GM23338 (cell line): Measurements from ENCODE around the gene EIF2A. TPM values are rescaled to one million over a fixed set of nuclear protein-coding genes. Genes with fewer than 3 reads are reported as not detected.

Experiments
- ATAC-seq: fragments of 200-7000 bp; cut with Tn5 transposase; 3 replicates; pipeline ENCODE4 v1.9.1; 2020
- DNase-seq: peaks from one replicate; pipeline ENCODE4 v3.0.0-alpha.2; 2015; ENCODE audit warnings: low spot score
- H2AFZ ChIP-seq: fragments of 200-600 bp; sonication (generic); 2 replicates; pipeline ENCODE4 v1.8.0; 2016; ENCODE audit warnings: antibody characterized with exemption, mild to moderate bottlenecking, moderate library complexity
- H3F3A ChIP-seq: fragments of 200-600 bp; sonication (generic); replicated peaks from 2 replicates; pipeline ENCODE4 v1.8.0; 2017; ENCODE audit warnings: antibody characterized with exemption, mixed run types, low read depth
- H3K27ac ChIP-seq: fragments of 200-600 bp; sonication (generic); 2 replicates; pipeline ENCODE4 v1.6.1; 2016; ENCODE audit warnings: low read depth
- H3K27me3 ChIP-seq: fragments of 200-600 bp; sonication (generic); 2 replicates; pipeline ENCODE4 v1.8.0; 2016; ENCODE audit warnings: mild to moderate bottlenecking, mixed run types, moderate library complexity; ENCODE audit not compliant: insufficient read depth
- H3K36me3 ChIP-seq: fragments of 200-600 bp; sonication (generic); 2 replicates; pipeline ENCODE4 v1.8.0; 2016; ENCODE audit warnings: mild to moderate bottlenecking; ENCODE audit not compliant: insufficient read depth
- H3K4me1 ChIP-seq: fragments of 200-600 bp; sonication (generic); 2 replicates; pipeline ENCODE4 v1.8.0; 2016; ENCODE audit warnings: mild to moderate bottlenecking, moderate library complexity; ENCODE audit not compliant: insufficient read depth
- H3K4me2 ChIP-seq: fragments of 200-600 bp; sonication (generic); 2 replicates; pipeline ENCODE4 v1.7.1; 2017; ENCODE audit warnings: mixed run types
- H3K4me3 ChIP-seq: fragments of 200-600 bp; sonication (generic); 2 replicates; pipeline ENCODE4 v1.6.1; 2016; ENCODE audit warnings: mixed run types
- H3K79me2 ChIP-seq: fragments of 200-600 bp; sonication (generic); replicated peaks from 2 replicates; pipeline ENCODE4 v1.8.0; 2017; ENCODE audit warnings: mild to moderate bottlenecking; ENCODE audit not compliant: insufficient read depth
- H3K9me2 ChIP-seq: fragments of 200-600 bp; sonication (generic); 2 replicates; pipeline ENCODE4 v1.8.0; 2017; ENCODE audit not compliant: insufficient read depth
- H4K20me1 ChIP-seq: fragments of 200-600 bp; sonication (generic); replicated peaks from 2 replicates; pipeline ENCODE4 v1.8.0; 2017; ENCODE audit warnings: mild to moderate bottlenecking; ENCODE audit not compliant: insufficient read depth
- H3K27ac Mint-ChIP-seq: 2 replicates; pipeline ENCODE4 v1.8.0; 2020; ENCODE audit warnings: inconsistent platforms, mild to moderate bottlenecking, moderate library complexity, mixed read lengths
- H3K27me3 Mint-ChIP-seq: 3 replicates; pipeline ENCODE4 v1.8.0; 2022; ENCODE audit warnings: low read depth, mild to moderate bottlenecking, moderate library complexity, mixed read lengths, inconsistent platforms; ENCODE audit not compliant: insufficient read depth, poor library complexity
- H3K36me3 Mint-ChIP-seq: 3 replicates; pipeline ENCODE4 v1.8.0; 2021; ENCODE audit warnings: low read depth, mild to moderate bottlenecking, inconsistent platforms, moderate library complexity, mixed read lengths
- H3K4me1 Mint-ChIP-seq: 3 replicates; pipeline ENCODE4 v1.8.0; 2020; ENCODE audit warnings: mild to moderate bottlenecking, inconsistent platforms, mixed read lengths
- H3K4me3 Mint-ChIP-seq: 3 replicates; pipeline ENCODE4 v1.8.0; 2021; ENCODE audit warnings: moderate library complexity, mild to moderate bottlenecking, inconsistent platforms, mixed read lengths
- H3K9me3 Mint-ChIP-seq: 3 replicates; pipeline ENCODE4 v1.8.0; 2020; ENCODE audit warnings: moderate library complexity, mild to moderate bottlenecking, inconsistent platforms, mixed read lengths
- CREB1 ChIP-seq: fragments of 250-450 bp; sonication (Bioruptor Pico); IDR thresholded peaks from 2 replicates; pipeline ENCODE4 v1.5.0; 2020; ENCODE audit warnings: low read depth, mild to moderate bottlenecking, moderate library complexity
- EZH2 ChIP-seq: fragments of 200-600 bp; sonication (generic); IDR thresholded peaks from one replicate; pipeline ENCODE4 v1.8.0; 2017; ENCODE audit warnings: antibody characterized with exemption, mild to moderate bottlenecking, low read depth; ENCODE audit not compliant: unreplicated experiment
- EZH2phosphoT487 ChIP-seq: fragments of 200-600 bp; sonication (generic); IDR thresholded peaks from one replicate; pipeline ENCODE4 v1.8.1; 2018; ENCODE audit warnings: antibody characterized with exemption; ENCODE audit not compliant: unreplicated experiment
- JUNB ChIP-seq: IDR thresholded peaks from one replicate; pipeline ENCODE4 v1.6.1; 2016; ENCODE audit warnings: antibody characterized with exemption; ENCODE audit not compliant: unreplicated experiment
- NANOG ChIP-seq: IDR thresholded peaks from 2 replicates; pipeline ENCODE4 v1.6.1; 2016; ENCODE audit warnings: antibody characterized with exemption, borderline replicate concordance
- POLR2AphosphoS5 ChIP-seq: IDR thresholded peaks from 2 replicates; pipeline ENCODE4 v1.6.1; 2016; ENCODE audit warnings: antibody characterized with exemption, low read depth
- STAT1 ChIP-seq: IDR thresholded peaks from one replicate; pipeline ENCODE4 v1.6.1; 2016; ENCODE audit warnings: antibody characterized with exemption; ENCODE audit not compliant: unreplicated experiment
- ZNF114 ChIP-seq: fragments of 250-450 bp; sonication (Bioruptor Pico); IDR thresholded peaks from 2 replicates; pipeline ENCODE4 v1.5.0; 2020; ENCODE audit warnings: mild to moderate bottlenecking, moderate library complexity
- ZNF331 ChIP-seq: fragments of 250-450 bp; sonication (Bioruptor Pico); IDR thresholded peaks from 2 replicates; pipeline ENCODE4 v1.5.0; 2020; ENCODE audit warnings: low read depth, mild to moderate bottlenecking, moderate library complexity
- polyA plus RNA-seq: library from polyadenylated mRNA; unstranded; fragments of >200 nt; fragmentation: Nextera tagmentation; extraction: Ambion mirVana; gene quantifications from 2 replicates; pipeline ENCODE4 v1.2.1, GENCODE V29; 2016
- total RNA-seq: library from RNA; depleted of rRNA; stranded (reverse); fragments of >200 nt; shearing (Covaris generic); gene quantifications from 2 replicates; pipeline ENCODE4 v1.2.3, GENCODE V29; 2014
- TF ChIP-seq, protein P1 (sequence below): fragments of 250-450 bp; sonication (Bioruptor Pico); IDR thresholded peaks from 2 replicates; pipeline ENCODE4 v1.5.0; 2020; ENCODE audit warnings: mild to moderate bottlenecking, moderate library complexity
- TF ChIP-seq, protein P2 (sequence below): IDR thresholded peaks from one replicate; pipeline ENCODE4 v1.6.1; 2018; ENCODE audit warnings: antibody characterized with exemption; ENCODE audit not compliant: unreplicated experiment
- TF ChIP-seq, protein P3 (sequence below): IDR thresholded peaks from 2 replicates; pipeline ENCODE4 v1.6.1; 2016; ENCODE audit warnings: antibody characterized with exemption
- TF ChIP-seq, protein P4 (sequence below), 2 experiments: fragments of 200-600 bp in 1 of 2; sonication (generic) in 1 of 2; conservative IDR thresholded peaks; 2 replicates each; pipeline versions ENCODE4 v1.5.1 to v1.6.1; 2016 to 2017; ENCODE audit warnings: antibody characterized with exemption in 2 of 2, low read depth in 2 of 2, mild to moderate bottlenecking in 2 of 2, moderate library complexity in 1 of 2

Gene EIF2A
- total and polyA plus RNA-seq, 2 experiments from 2014 or later: 95.2 to 153 TPM

DNA sequence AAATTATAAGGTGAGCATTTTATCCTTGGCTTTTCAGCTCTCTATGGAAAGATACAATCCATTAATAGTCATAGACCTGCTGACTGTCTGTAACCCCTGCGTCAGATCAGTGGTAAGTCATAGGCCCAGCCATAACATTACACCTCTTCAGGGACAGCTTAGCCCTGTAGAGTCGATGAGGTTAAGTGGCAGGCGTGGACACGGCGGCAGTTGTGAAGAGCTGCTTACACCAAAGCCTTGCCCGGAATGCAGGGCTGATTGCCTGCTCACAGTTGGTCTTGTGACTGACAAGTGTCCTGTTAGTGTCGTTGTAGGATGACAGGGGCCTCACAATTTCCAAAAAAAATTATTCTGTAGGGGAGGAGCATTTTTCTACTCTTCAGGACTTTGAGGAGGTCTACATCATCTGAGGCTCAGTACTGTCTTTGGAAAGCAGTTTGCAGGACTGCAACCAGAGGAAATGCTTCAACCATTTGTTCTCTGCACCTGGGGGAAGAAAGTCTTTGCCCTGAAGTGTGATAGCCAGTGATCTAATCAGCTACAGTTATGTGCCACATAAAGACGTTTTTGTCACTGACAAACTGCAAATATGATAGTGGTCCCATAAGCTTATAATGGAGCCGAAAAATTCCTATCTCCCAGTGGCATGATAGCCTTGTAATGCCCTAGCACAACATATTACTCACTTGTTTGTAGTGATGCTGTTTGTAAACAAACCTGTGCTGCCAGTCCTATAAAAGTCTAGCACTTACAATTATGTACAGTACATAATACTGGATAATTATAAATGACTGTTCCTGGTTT lies 41.6 kb downstream of the EIF2A start:
- peaks cover 1% of the 10 kb centered on the region for H3K27me3 Mint-ChIP-seq

More for the DNA sequence above, 41.6 kb downstream of the EIF2A start:
- ATAC-seq (peak; percentile 69), DNase-seq (no peak)
- H3K27me3 ChIP-seq: no peaks in the 10 kb centered on the region
- H3K4me3 ChIP-seq: no peak overlapping the region
- H3K4me3 Mint-ChIP-seq: no peak overlapping the region
- no peaks in the 10 kb centered on the region for H3K9me2 ChIP-seq
- no peak overlapping the region for H3K27ac Mint-ChIP-seq
- no peaks in the 10 kb centered on the region for H3K9me3 Mint-ChIP-seq
- H2AFZ ChIP-seq: no peak overlapping the region
- H3K4me2 ChIP-seq: no peak overlapping the region
- H3K36me3 ChIP-seq: peaks cover 12% of the 10 kb centered on the region; the same call in 1 of the 2 replicates
- H4K20me1 ChIP-seq: 0 out of 2 replicates have a peak, but pooled peaks cover 8% of the 10 kb centered on the region
- peaks cover 4% of the 10 kb centered on the region; the same call in 1 of the 2 replicates for H3K79me2 ChIP-seq
- H3K4me1 Mint-ChIP-seq: peaks cover 3% of the 10 kb centered on the region; the same call in 2 of the 3 replicates
- no peaks in the 10 kb centered on the region for H3K4me1 ChIP-seq
- TF ChIP-seq, protein P1, sequence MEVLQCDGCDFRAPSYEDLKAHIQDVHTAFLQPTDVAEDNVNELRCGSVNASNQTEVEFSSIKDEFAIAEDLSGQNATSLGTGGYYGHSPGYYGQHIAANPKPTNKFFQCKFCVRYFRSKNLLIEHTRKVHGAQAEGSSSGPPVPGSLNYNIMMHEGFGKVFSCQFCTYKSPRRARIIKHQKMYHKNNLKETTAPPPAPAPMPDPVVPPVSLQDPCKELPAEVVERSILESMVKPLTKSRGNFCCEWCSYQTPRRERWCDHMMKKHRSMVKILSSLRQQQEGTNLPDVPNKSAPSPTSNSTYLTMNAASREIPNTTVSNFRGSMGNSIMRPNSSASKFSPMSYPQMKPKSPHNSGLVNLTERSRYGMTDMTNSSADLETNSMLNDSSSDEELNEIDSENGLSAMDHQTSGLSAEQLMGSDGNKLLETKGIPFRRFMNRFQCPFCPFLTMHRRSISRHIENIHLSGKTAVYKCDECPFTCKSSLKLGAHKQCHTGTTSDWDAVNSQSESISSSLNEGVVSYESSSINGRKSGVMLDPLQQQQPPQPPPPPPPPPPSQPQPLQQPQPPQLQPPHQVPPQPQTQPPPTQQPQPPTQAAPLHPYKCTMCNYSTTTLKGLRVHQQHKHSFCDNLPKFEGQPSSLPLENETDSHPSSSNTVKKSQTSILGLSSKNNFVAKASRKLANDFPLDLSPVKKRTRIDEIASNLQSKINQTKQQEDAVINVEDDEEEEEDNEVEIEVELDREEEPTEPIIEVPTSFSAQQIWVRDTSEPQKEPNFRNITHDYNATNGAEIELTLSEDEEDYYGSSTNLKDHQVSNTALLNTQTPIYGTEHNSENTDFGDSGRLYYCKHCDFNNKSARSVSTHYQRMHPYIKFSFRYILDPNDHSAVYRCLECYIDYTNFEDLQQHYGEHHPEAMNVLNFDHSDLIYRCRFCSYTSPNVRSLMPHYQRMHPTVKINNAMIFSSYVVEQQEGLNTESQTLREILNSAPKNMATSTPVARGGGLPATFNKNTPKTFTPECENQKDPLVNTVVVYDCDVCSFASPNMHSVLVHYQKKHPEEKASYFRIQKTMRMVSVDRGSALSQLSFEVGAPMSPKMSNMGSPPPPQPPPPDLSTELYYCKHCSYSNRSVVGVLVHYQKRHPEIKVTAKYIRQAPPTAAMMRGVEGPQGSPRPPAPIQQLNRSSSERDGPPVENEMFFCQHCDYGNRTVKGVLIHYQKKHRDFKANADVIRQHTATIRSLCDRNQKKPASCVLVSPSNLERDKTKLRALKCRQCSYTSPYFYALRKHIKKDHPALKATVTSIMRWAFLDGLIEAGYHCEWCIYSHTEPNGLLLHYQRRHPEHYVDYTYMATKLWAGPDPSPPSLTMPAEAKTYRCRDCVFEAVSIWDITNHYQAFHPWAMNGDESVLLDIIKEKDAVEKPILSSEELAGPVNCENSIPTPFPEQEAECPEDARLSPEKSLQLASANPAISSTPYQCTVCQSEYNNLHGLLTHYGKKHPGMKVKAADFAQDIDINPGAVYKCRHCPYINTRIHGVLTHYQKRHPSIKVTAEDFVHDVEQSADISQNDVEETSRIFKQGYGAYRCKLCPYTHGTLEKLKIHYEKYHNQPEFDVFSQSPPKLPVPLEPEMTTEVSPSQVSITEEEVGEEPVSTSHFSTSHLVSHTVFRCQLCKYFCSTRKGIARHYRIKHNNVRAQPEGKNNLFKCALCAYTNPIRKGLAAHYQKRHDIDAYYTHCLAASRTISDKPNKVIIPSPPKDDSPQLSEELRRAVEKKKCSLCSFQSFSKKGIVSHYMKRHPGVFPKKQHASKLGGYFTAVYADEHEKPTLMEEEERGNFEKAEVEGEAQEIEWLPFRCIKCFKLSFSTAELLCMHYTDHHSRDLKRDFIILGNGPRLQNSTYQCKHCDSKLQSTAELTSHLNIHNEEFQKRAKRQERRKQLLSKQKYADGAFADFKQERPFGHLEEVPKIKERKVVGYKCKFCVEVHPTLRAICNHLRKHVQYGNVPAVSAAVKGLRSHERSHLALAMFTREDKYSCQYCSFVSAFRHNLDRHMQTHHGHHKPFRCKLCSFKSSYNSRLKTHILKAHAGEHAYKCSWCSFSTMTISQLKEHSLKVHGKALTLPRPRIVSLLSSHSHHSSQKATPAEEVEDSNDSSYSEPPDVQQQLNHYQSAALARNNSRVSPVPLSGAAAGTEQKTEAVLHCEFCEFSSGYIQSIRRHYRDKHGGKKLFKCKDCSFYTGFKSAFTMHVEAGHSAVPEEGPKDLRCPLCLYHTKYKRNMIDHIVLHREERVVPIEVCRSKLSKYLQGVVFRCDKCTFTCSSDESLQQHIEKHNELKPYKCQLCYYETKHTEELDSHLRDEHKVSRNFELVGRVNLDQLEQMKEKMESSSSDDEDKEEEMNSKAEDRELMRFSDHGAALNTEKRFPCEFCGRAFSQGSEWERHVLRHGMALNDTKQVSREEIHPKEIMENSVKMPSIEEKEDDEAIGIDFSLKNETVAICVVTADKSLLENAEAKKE (CRISPR knock-in tag): no peak
- TF ChIP-seq, protein P2, sequence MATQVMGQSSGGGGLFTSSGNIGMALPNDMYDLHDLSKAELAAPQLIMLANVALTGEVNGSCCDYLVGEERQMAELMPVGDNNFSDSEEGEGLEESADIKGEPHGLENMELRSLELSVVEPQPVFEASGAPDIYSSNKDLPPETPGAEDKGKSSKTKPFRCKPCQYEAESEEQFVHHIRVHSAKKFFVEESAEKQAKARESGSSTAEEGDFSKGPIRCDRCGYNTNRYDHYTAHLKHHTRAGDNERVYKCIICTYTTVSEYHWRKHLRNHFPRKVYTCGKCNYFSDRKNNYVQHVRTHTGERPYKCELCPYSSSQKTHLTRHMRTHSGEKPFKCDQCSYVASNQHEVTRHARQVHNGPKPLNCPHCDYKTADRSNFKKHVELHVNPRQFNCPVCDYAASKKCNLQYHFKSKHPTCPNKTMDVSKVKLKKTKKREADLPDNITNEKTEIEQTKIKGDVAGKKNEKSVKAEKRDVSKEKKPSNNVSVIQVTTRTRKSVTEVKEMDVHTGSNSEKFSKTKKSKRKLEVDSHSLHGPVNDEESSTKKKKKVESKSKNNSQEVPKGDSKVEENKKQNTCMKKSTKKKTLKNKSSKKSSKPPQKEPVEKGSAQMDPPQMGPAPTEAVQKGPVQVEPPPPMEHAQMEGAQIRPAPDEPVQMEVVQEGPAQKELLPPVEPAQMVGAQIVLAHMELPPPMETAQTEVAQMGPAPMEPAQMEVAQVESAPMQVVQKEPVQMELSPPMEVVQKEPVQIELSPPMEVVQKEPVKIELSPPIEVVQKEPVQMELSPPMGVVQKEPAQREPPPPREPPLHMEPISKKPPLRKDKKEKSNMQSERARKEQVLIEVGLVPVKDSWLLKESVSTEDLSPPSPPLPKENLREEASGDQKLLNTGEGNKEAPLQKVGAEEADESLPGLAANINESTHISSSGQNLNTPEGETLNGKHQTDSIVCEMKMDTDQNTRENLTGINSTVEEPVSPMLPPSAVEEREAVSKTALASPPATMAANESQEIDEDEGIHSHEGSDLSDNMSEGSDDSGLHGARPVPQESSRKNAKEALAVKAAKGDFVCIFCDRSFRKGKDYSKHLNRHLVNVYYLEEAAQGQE: no peak
- TF ChIP-seq EZH2phosphoT487 (no peak), ZNF331 (CRISPR knock-in tag) (no peak), STAT1 (no peak), CREB1 (no peak), NANOG (no peak), EZH2 (no peak), ZNF114 (CRISPR knock-in tag) (no peak), JUNB (no peak), POLR2AphosphoS5 (no peak)
- TF ChIP-seq, protein P3, sequence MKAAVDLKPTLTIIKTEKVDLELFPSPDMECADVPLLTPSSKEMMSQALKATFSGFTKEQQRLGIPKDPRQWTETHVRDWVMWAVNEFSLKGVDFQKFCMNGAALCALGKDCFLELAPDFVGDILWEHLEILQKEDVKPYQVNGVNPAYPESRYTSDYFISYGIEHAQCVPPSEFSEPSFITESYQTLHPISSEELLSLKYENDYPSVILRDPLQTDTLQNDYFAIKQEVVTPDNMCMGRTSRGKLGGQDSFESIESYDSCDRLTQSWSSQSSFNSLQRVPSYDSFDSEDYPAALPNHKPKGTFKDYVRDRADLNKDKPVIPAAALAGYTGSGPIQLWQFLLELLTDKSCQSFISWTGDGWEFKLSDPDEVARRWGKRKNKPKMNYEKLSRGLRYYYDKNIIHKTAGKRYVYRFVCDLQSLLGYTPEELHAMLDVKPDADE: no peak
- TF ChIP-seq, protein P4, sequence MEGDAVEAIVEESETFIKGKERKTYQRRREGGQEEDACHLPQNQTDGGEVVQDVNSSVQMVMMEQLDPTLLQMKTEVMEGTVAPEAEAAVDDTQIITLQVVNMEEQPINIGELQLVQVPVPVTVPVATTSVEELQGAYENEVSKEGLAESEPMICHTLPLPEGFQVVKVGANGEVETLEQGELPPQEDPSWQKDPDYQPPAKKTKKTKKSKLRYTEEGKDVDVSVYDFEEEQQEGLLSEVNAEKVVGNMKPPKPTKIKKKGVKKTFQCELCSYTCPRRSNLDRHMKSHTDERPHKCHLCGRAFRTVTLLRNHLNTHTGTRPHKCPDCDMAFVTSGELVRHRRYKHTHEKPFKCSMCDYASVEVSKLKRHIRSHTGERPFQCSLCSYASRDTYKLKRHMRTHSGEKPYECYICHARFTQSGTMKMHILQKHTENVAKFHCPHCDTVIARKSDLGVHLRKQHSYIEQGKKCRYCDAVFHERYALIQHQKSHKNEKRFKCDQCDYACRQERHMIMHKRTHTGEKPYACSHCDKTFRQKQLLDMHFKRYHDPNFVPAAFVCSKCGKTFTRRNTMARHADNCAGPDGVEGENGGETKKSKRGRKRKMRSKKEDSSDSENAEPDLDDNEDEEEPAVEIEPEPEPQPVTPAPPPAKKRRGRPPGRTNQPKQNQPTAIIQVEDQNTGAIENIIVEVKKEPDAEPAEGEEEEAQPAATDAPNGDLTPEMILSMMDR (conservative IDR thresholded peaks at IDR 0.05; ENCODE audit: low read depth in 2 of 2): no peak
- H3K27ac ChIP-seq: peak overlapping the region; percentile 41; the same call in 1 of the 2 replicates
- 0 out of 2 replicates have a peak, but pooled peaks cover 3% of the 10 kb centered on the region for H3F3A ChIP-seq
- peaks cover 24% of the 10 kb centered on the region; the same call in 2 of the 3 replicates for H3K36me3 Mint-ChIP-seq
